H1 (cell line): ENCODE results near the gene MACROD2.

Source experiments
- BRCA1 ChIP-seq: IDR thresholded peaks from 2 replicates; pipeline ENCODE4 v1.6.1; 2012; ENCODE audit warnings: low read depth, low read length, improper control_type of control experiment
- EP300 ChIP-seq, 2 experiments: IDR thresholded peaks; 1 replicate in 1 of 2; 2 replicates in 1 of 2; pipeline ENCODE4 v1.6.1; 2011 to 2012; ENCODE audit warnings: low read depth in 2 of 2, low read length in 2 of 2, mild to moderate bottlenecking in 2 of 2, borderline replicate concordance in 1 of 2, inconsistent platforms in 1 of 2, moderate library complexity in 1 of 2
- EZH2 ChIP-seq: fragments of 200-600 bp; sonication (generic); IDR thresholded peaks from 2 replicates; pipeline ENCODE4 v1.7.1; 2012; ENCODE audit warnings: low read depth, mild to moderate bottlenecking, moderate library complexity, low read length, inconsistent platforms; ENCODE audit not compliant: severe bottlenecking
- GABPA ChIP-seq: IDR thresholded peaks from 2 replicates; pipeline ENCODE4 v1.6.1; 2011; ENCODE audit warnings: mild to moderate bottlenecking, low read length, moderate library complexity, borderline replicate concordance; ENCODE audit not compliant: insufficient read depth
- NRF1 ChIP-seq: IDR thresholded peaks from 2 replicates; pipeline ENCODE4 v1.6.1; 2011; ENCODE audit warnings: mild to moderate bottlenecking, low read depth, low read length, improper control_type of control experiment
- POLR2A ChIP-seq, 2 experiments: IDR thresholded peaks; 1 replicate in 1 of 2; 2 replicates in 1 of 2; pipeline ENCODE4 v1.6.1; 2011; ENCODE audit warnings: low read depth in 2 of 2, low read length in 2 of 2, mild to moderate bottlenecking in 2 of 2; ENCODE audit errors: control extremely low read depth in 1 of 2
- POLR2AphosphoS5 ChIP-seq: IDR thresholded peaks from 2 replicates; pipeline ENCODE4 v1.6.1; 2011; ENCODE audit warnings: low read depth, low read length
- SIX5 ChIP-seq: IDR thresholded peaks from 2 replicates; pipeline ENCODE4 v1.6.1; 2011; ENCODE audit warnings: mild to moderate bottlenecking, low read depth, low read length
- TCF12 ChIP-seq: IDR thresholded peaks from 2 replicates; pipeline ENCODE4 v1.6.1; 2011; ENCODE audit warnings: low read depth, mild to moderate bottlenecking, low read length
- YY1 ChIP-seq: IDR thresholded peaks from 2 replicates; pipeline ENCODE4 v1.6.1; 2011; ENCODE audit warnings: low read depth, mild to moderate bottlenecking, low read length
- TF ChIP-seq, protein P1 (sequence below), 3 experiments: IDR thresholded peaks; 1 replicate in 2 of 3; 2 replicates in 1 of 3; pipeline versions ENCODE4 v1.5.1 to v1.6.1; 2011; ENCODE audit warnings: low read length in 3 of 3, mild to moderate bottlenecking in 3 of 3, inconsistent platforms in 2 of 3, low read depth in 1 of 3, moderate library complexity in 1 of 3; ENCODE audit not compliant: insufficient read depth in 1 of 3; ENCODE audit errors: control extremely low read depth in 1 of 3
- TF ChIP-seq, protein P2 (sequence below): IDR thresholded peaks from 2 replicates; pipeline ENCODE4 v1.6.1; 2011; ENCODE audit warnings: low read depth, mild to moderate bottlenecking, low read length; ENCODE audit not compliant: insufficient read depth
- TF ChIP-seq, protein P3 (sequence below): IDR thresholded peaks from 2 replicates; pipeline ENCODE4 v1.6.1; 2012; ENCODE audit warnings: inconsistent platforms

DNA sequence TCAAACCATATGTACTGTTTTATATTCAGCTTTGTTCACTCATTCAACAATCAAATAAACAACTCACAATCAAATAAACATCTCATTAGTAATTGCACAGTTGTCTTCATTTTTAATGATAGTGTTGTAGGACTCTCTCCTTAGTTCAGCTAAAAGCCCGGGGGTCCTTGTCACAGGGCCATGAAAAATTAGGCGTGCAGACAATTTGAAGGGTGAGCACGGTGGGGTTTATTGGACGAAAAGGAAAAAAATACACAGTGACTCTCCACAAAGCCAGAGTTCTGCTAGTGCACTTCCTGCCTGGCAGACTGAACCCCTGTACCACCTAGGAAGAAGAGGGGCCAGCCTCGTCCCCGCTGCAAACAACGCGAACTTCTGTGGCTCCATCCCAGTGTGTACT lies 599.7 kb downstream of the MACROD2 start:
- TF ChIP-seq EP300 (IDR thresholded peaks at IDR 0.05; ENCODE audit: borderline replicate concordance in 1 of 2, low read depth in 2 of 2, low read length in 2 of 2) = no peak
- TF ChIP-seq, protein P1, sequence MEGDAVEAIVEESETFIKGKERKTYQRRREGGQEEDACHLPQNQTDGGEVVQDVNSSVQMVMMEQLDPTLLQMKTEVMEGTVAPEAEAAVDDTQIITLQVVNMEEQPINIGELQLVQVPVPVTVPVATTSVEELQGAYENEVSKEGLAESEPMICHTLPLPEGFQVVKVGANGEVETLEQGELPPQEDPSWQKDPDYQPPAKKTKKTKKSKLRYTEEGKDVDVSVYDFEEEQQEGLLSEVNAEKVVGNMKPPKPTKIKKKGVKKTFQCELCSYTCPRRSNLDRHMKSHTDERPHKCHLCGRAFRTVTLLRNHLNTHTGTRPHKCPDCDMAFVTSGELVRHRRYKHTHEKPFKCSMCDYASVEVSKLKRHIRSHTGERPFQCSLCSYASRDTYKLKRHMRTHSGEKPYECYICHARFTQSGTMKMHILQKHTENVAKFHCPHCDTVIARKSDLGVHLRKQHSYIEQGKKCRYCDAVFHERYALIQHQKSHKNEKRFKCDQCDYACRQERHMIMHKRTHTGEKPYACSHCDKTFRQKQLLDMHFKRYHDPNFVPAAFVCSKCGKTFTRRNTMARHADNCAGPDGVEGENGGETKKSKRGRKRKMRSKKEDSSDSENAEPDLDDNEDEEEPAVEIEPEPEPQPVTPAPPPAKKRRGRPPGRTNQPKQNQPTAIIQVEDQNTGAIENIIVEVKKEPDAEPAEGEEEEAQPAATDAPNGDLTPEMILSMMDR (IDR thresholded peaks at IDR 0.05; ENCODE audit: control extremely low read depth in 1 of 3, insufficient read depth in 1 of 3, low read depth in 1 of 3, low read length in 3 of 3) = no peak
- TF ChIP-seq YY1 = no peak
- TF ChIP-seq POLR2A (IDR thresholded peaks at IDR 0.05; ENCODE audit: control extremely low read depth in 1 of 2, low read depth in 2 of 2, low read length in 2 of 2) = no peak
- TF ChIP-seq GABPA = no peak
- TF ChIP-seq, protein P2, sequence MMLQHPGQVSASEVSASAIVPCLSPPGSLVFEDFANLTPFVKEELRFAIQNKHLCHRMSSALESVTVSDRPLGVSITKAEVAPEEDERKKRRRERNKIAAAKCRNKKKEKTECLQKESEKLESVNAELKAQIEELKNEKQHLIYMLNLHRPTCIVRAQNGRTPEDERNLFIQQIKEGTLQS = no peak
- no peak for TF ChIP-seq SIX5
- TF ChIP-seq POLR2AphosphoS5 = no peak
- TF ChIP-seq, protein P3, sequence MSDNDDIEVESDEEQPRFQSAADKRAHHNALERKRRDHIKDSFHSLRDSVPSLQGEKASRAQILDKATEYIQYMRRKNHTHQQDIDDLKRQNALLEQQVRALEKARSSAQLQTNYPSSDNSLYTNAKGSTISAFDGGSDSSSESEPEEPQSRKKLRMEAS = no peak
- no peak for TF ChIP-seq NRF1
- TF ChIP-seq TCF12 = no peak
- TF ChIP-seq EZH2 = no peak
- TF ChIP-seq BRCA1 = no peak
